Heart right ventricle (tissue), 16 donors: ENCODE measurements around the gene TRABD. TPM values are rescaled to one million over a fixed set of nuclear protein-coding genes. Genes with fewer than 3 reads are reported as not detected.
A peak's percentile ranks its signal among the peaks of the same experiment; 100 is the strongest.

ENCODE experiments used
- ATAC-seq, 8 donors: fragments of 200-7000 bp; cut with Tn5 transposase; one replicate each; pipeline ENCODE4 v1.9.1; 2020; ENCODE audit warnings: mild to moderate bottlenecking in 8 of 8, moderate library complexity in 8 of 8, moderate number of reproducible peaks in 1 of 8
- DNase-seq, 2 donors: peaks; one replicate each; pipeline ENCODE4 v3.0.0-alpha.2; 2020
- H3K27ac ChIP-seq, 10 donors: fragments of 200-600 bp; sonication (generic) in 2 of 10; one replicate each; pipeline versions ENCODE4 v1.5.0 to v1.8.0; 2020 to 2022; ENCODE audit warnings: mild to moderate bottlenecking in 3 of 10
- H3K27me3 ChIP-seq, 7 donors: fragments of 200-600 bp; one replicate each; pipeline ENCODE4 v1.8.0; 2021 to 2022; ENCODE audit warnings: mild to moderate bottlenecking in 2 of 7
- H3K36me3 ChIP-seq, 9 donors: fragments of 200-600 bp; sonication (generic) in 1 of 9; one replicate each; pipeline versions ENCODE4 v1.5.0 to v1.8.0; 2020 to 2022; ENCODE audit warnings: mild to moderate bottlenecking in 2 of 9
- H3K4me1 ChIP-seq, 9 donors: fragments of 200-600 bp; sonication (generic) in 1 of 9; one replicate each; pipeline versions ENCODE4 v1.5.0 to v1.8.0; 2020 to 2022; ENCODE audit warnings: mild to moderate bottlenecking in 4 of 9
- H3K4me3 ChIP-seq, 10 donors: fragments of 200-600 bp; sonication (generic) in 2 of 10; one replicate each; pipeline versions ENCODE4 v1.5.0 to v1.8.0; 2020 to 2022; ENCODE audit warnings: mild to moderate bottlenecking in 7 of 10, moderate library complexity in 2 of 10
- H3K9me3 ChIP-seq, 11 donors: fragments of 200-600 bp in 10 of 11; sonication (generic) in 2 of 11; one replicate each; pipeline versions ENCODE4 v1.5.0 to v1.8.0; 2013 to 2022; ENCODE audit warnings: mild to moderate bottlenecking in 2 of 11, control low read depth in 1 of 11, moderate library complexity in 1 of 11
- WGBS, 2 donors: extraction: QIAGEN DNeasy Blood & Tissue Kit; methylation state at CpG; one replicate each; pipeline ENCODE4 v1.1.7; 2013; ENCODE audit warnings: inconsistent platforms in 1 of 2; 5-methylcytosine and 5-hydroxymethylcytosine counted together
- intact Hi-C, 10 donors: fragments of 100-400 bp; cut with DNase I; formaldehyde crosslinking; loops; one replicate each; pipeline versions ENCODE4 v1.11.1 to v1.14.2; 2022
- polyA plus RNA-seq, 2 donors: library from polyadenylated mRNA; stranded (reverse); fragments of 200-250 nt; gene quantifications; one replicate each; pipeline ENCODE4 v1.2.3, GENCODE V29; 2013
- total RNA-seq, 10 donors: library from RNA; stranded (reverse); fragmentation: NEBNext Ultra II Directional in 3 of 10; extraction: Animal tissue kit (Norgen Biotek cat#: 25700) in 3 of 10; gene quantifications; one replicate each; pipeline versions ENCODE4 v1.2.1 to v1.2.4, GENCODE V29; 2021 to 2023
- TF ChIP-seq, protein P1 (sequence below), 9 donors: fragments of 200-600 bp; sonication (generic) in 2 of 9; IDR thresholded peaks; one replicate each; pipeline versions ENCODE4 v1.5.0 to v1.8.0; 2021 to 2022; ENCODE audit warnings: antibody characterized with exemption in 9 of 9, mild to moderate bottlenecking in 5 of 9, moderate library complexity in 1 of 9
- donor health status: Arrhythmogenic right ventricular cardiomyopathy.
- donor health status: ischemic (EF 13 %, LVEDD 7.1; RV severe dilation, severe dysfunction).
- donor health status: healthy with polysubstance abuse.
- donor health status: DM: no; HTN: yes; CAD: no.
- donor health status: DM: no; HTN: no; CAD: no.
- donor health status: ischemic (EF 25% LVEDD 6.9; RV normal size, moderate dysfunction).
- donor health status: ischemic (EF 25% LVEDD 5.7; RV mildly dilated, moderate dysfunction).
- donor health status: healthy.
- donor health status: DM: yes; HTN: yes; CAD: no.
- donor health status: Ischemic cardiomyopathy.
- donor health status: ischemic (EF 35%, LVEDD 5.7; RV mildly dilated, moderate dysfunction).
- donor health status: nonischemic (EF 11% LVEDD 7.7; RV severe dilation, severe dysfunction).
- donor health status: DM: yes; HTN: yes; CAD: no.
- donor health status: PGD.
- donor health status: ischemic (EF 29% LVEDD 5.4; RV normal size, mild dysfunction).
- donor health status: nonischemic (EF 23%, LVEDD 6.1; RV moderate dilation, normal function).

Gene TRABD
- total and polyA plus RNA-seq, 12 donors = 13.6 to 40.8 (median 19.0) TPM

DNA sequence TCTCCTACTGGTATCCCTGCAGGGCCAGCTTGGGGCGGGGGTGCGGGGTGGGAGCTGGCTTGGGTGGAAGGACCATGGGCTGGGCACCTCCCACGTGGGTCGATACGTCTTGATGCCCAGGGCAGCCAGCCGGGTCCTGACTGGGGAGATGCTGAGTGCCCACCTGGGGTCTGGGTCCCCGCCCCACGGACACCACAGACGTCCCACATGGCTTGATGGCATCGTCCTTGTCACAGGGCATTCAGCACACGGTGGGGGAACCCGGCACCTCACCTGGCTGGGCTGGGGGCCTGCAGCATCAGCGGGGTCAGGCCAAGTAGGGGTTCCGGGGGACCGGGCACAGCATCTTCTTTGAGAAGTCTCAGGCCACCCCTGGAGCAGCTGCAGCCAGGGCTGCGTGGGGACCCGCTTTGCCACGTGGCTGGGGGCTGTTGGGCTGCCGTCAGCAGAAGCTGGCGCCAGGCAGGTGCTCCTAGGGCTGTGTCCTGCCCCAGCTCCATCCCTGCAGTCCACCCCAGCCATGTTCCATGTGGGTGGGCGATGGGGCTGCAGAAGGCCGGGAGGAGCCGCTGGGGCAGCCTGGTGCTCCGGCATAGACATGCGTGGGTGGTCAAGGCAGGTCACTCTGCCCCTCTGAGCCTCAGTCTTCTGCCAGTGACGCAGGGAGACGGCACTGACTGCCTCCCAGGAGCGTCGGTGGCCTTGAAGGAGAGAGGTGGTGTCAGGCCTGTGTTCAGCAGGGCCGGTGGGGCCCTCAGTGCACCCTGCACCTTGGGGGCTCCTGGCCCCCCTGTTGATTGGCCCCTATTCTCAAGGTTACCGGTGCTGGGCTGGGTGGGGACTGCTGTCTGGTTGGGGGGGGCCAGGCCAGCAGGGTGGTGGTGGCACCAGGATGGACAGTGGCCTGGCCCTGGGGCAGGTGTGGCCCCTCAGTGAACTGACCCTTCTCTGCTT is 23.5 kb downstream of the TRABD start:
- no peaks in the 10 kb centered on the region for H3K9me3 ChIP-seq
- TF ChIP-seq, protein P1, sequence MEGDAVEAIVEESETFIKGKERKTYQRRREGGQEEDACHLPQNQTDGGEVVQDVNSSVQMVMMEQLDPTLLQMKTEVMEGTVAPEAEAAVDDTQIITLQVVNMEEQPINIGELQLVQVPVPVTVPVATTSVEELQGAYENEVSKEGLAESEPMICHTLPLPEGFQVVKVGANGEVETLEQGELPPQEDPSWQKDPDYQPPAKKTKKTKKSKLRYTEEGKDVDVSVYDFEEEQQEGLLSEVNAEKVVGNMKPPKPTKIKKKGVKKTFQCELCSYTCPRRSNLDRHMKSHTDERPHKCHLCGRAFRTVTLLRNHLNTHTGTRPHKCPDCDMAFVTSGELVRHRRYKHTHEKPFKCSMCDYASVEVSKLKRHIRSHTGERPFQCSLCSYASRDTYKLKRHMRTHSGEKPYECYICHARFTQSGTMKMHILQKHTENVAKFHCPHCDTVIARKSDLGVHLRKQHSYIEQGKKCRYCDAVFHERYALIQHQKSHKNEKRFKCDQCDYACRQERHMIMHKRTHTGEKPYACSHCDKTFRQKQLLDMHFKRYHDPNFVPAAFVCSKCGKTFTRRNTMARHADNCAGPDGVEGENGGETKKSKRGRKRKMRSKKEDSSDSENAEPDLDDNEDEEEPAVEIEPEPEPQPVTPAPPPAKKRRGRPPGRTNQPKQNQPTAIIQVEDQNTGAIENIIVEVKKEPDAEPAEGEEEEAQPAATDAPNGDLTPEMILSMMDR (IDR thresholded peaks at IDR 0.05) = no peak
- DNase-seq (no peak), ATAC-seq (peak in 6 of 8 donors; percentile 1 to 18 (median 5))
- H3K27me3 ChIP-seq = no peaks in the 10 kb centered on the region
- H3K4me1 ChIP-seq = peaks cover 13 to 38% (median 24%) of the 10 kb centered on the region in 9 donors
- no peak overlapping the region for H3K27ac ChIP-seq
- 81 to 82% methylated on average over 31 of the region's 31 CpGs for WGBS, 2 donors
- peaks cover 0 to 94% (median 37%) of the 10 kb centered on the region in 9 donors for H3K36me3 ChIP-seq
- intact Hi-C loops = loop anchor here in 5 of 10 donors (2.0 to 10.0 kb wide), 5 partner anchors 57 to 282 kb away; no protein-coding TSS in a partner anchor
- no peak overlapping the region for H3K4me3 ChIP-seq

- Histone ChIP-seq H3K9me3 (no peaks in the 10 kb centered on the region), H3K27me3 (no peaks in the 10 kb centered on the region), H3K36me3 (peaks cover 0 to 94% (median 37%) of the 10 kb centered on the region in 9 donors), H3K27ac (no peak overlapping the region), H3K4me3 (no peak overlapping the region), H3K4me1 (peaks cover 13 to 36% (median 23%) of the 10 kb centered on the region in 9 donors)
- DNase-seq (peak in 1 of 2 donors; percentile 58), ATAC-seq (peak in 7 of 8 donors; percentile 15 to 55 (median 34))
- WGBS, 2 donors = 62 to 65% methylated on average over 20 of the region's 20 CpGs
- TF ChIP-seq, protein P1 (IDR thresholded peaks at IDR 0.05) = peak; percentile 74 to 86 (median 83)
- intact Hi-C loops = loop anchor here in 7 of 10 donors (1.0 to 10.0 kb wide), 8 partner anchors 58 to 283 kb away; no protein-coding TSS in a partner anchor
Observed at GRCh38 chr22:50209893-50210292, 24.2 kb downstream of the TRABD start.

DNA sequence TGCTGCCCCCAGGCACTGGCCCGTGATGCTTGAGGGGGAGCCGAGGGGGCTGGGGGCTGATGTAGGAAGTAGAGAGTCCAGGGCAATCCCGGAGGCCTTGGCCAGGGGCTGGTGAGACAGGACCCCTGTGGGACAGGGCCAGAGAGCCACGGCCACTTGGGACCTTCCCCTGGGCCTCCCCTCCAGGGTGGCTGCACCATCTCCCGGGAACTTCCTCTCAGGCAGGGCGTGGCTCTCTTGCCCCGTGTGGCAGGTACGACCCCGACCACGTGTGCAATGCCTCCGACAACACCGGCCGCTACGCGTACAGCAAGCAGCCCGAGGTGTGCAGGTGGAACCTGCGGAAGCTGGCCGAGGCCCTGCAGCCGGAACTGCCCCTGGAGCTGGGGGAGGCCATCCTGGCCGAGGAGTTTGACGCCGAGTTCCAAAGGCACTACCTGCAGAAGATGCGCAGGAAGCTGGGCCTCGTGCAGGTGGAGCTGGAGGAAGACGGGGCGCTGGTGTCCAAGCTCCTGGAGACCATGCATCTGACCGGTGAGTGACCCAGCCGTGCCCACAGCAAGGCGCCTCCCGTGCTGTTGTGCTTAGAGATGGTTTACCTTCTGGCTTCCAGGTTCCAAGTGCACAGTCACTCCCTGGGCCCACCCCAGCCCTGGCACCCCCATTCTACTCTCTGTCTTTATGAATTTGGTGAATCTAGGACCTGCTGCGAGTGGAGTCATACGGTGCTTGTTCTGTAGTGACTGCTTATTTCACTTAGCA is 24.8 kb downstream of the TRABD start:
- ATAC-seq = peak in 1 of 8 donors; percentile 8
- no peak for DNase-seq
- H3K27ac ChIP-seq = no peak overlapping the region
- H3K27me3 ChIP-seq = no peaks in the 10 kb centered on the region
- intact Hi-C loops = loop anchor here in 3 of 10 donors (1.0 to 5.0 kb wide), 3 partner anchors 63 to 64 kb away; no protein-coding TSS in a partner anchor
- no peaks in the 10 kb centered on the region for H3K9me3 ChIP-seq
- peaks cover 13 to 31% (median 20%) of the 10 kb centered on the region in 9 donors for H3K4me1 ChIP-seq
- H3K4me3 ChIP-seq = no peak overlapping the region
- peaks cover 0 to 95% (median 40%) of the 10 kb centered on the region in 9 donors for H3K36me3 ChIP-seq
- WGBS, 2 donors = 87 to 93% methylated on average over 31 to 32 of the region's 32 CpGs
- TF ChIP-seq, protein P1 (IDR thresholded peaks at IDR 0.05) = no peak

- Histone ChIP-seq H3K27me3 (no peaks in the 10 kb centered on the region), H3K36me3 (peaks cover 0 to 95% (median 45%) of the 10 kb centered on the region in 9 donors), H3K4me3 (no peak overlapping the region), H3K27ac (no peak overlapping the region), H3K4me1 (peaks cover 9 to 31% (median 14%) of the 10 kb centered on the region in 9 donors), H3K9me3 (no peaks in the 10 kb centered on the region)
- intact Hi-C loops = loop anchor here in 2 of 10 donors (2.0 to 5.0 kb wide), 2 partner anchors 64 kb away; no protein-coding TSS in a partner anchor
- DNase-seq (no peak), ATAC-seq (no peak)
- WGBS, 2 donors = 87 to 91% methylated on average over 14 of the region's 14 CpGs
- TF ChIP-seq, protein P1 (IDR thresholded peaks at IDR 0.05) = no peak
Observed at GRCh38 chr22:50211147-50211546, 25.4 kb downstream of the TRABD start.
